ENCODE measurements around the gene HTATSF1.

GRCh38 chrX:136497556-136498052, at the start of gene HTATSF1:
- TF ChIP-seq CTCF (IDR thresholded peaks at IDR 0.05) (no peak), POLR2AphosphoS5 (IDR thresholded peaks at IDR 0.05; ENCODE audit: insufficient read depth in 1 of 2, low read depth in 1 of 2) (peak in 1 of 2 donors; percentile 21), POLR2A (IDR thresholded peaks at IDR 0.05) (peak in 1 of 2 donors; percentile 13)

Measured in vagina (tissue), 2 donors.